Naive thymus-derived CD4-positive, alpha-beta T cell (primary cell): Measurements from ENCODE around the gene TRMT10B. TPM values are rescaled to one million over a fixed set of nuclear protein-coding genes. Genes with fewer than 3 reads are reported as not detected.

Experiments
- ATAC-seq: fragments of 150-1000 bp; cut with Tn5 transposase; 2 replicates; pipeline ENCODE4 v1.10.0; 2021; ENCODE audit warnings: mild to moderate bottlenecking, moderate library complexity
- CTCF ChIA-PET: fragments of 350-600 bp; sonication (Branson Sonifier 250); formaldehyde crosslinking; loops from one replicate; lab custom pipeline; 2021; ENCODE audit warnings: antibody characterized with exemption; lab: Charles Lee
- POLR2A ChIA-PET: fragments of 350-600 bp; sonication (Branson Sonifier 250); formaldehyde crosslinking; loops from one replicate; lab custom pipeline; 2021; ENCODE audit warnings: antibody characterized with exemption, inconsistent platforms; lab: Charles Lee
- DNase-seq, 9 donors: peaks; one replicate each; pipeline versions ENCODE4 v3.0.0 to v3.0.0-alpha.2; 2020 to 2022; ENCODE audit warnings: mixed read lengths in 1 of 9
- H3K27ac ChIP-seq: one replicate; pipeline ENCODE4 v1.7.0; 2013; ENCODE audit warnings: mild to moderate bottlenecking, low read depth, low read length, moderate library complexity
- H3K27me3 ChIP-seq, 2 donors: one replicate each; pipeline ENCODE4 v1.7.0; 2013; ENCODE audit warnings: low read length in 2 of 2, mild to moderate bottlenecking in 2 of 2, moderate library complexity in 2 of 2; ENCODE audit not compliant: control insufficient read depth in 2 of 2, insufficient read depth in 2 of 2
- H3K36me3 ChIP-seq, 3 experiments: 1 replicate in 2 of 3; 2 replicates in 1 of 3; pipeline ENCODE4 v1.7.0; 2013; ENCODE audit warnings: low read length in 3 of 3, mild to moderate bottlenecking in 3 of 3, moderate library complexity in 1 of 3; ENCODE audit not compliant: insufficient read depth in 3 of 3, control insufficient read depth in 2 of 3
- H3K4me1 ChIP-seq, 2 donors: one replicate each; pipeline ENCODE4 v1.7.0; 2013; ENCODE audit warnings: low read length in 2 of 2, mild to moderate bottlenecking in 2 of 2, moderate library complexity in 1 of 2; ENCODE audit not compliant: control insufficient read depth in 2 of 2, insufficient read depth in 2 of 2
- H3K4me3 ChIP-seq: 2 replicates; pipeline ENCODE4 v1.7.0; 2013; ENCODE audit warnings: mild to moderate bottlenecking, low read length
- H3K9me3 ChIP-seq, 3 experiments: 1 replicate in 2 of 3; 2 replicates in 1 of 3; pipeline ENCODE4 v1.7.0; 2013; ENCODE audit warnings: low read length in 3 of 3; ENCODE audit not compliant: control insufficient read depth in 2 of 3
- H3K27ac Mint-ChIP-seq, 9 donors: one replicate each; pipeline ENCODE4 v1.8.0; 2020 to 2022; ENCODE audit warnings: mixed read lengths in 9 of 9, mild to moderate bottlenecking in 8 of 9, moderate library complexity in 5 of 9, inconsistent platforms in 2 of 9
- H3K27me3 Mint-ChIP-seq, 5 donors: one replicate each; pipeline ENCODE4 v1.8.0; 2021 to 2022; ENCODE audit warnings: mixed read lengths in 5 of 5, mild to moderate bottlenecking in 1 of 5
- H3K36me3 Mint-ChIP-seq, 5 donors: one replicate each; pipeline ENCODE4 v1.8.0; 2020 to 2022; ENCODE audit warnings: mixed read lengths in 5 of 5, mild to moderate bottlenecking in 3 of 5, inconsistent platforms in 1 of 5
- H3K4me1 Mint-ChIP-seq, 7 donors: one replicate each; pipeline ENCODE4 v1.8.0; 2020 to 2022; ENCODE audit warnings: mixed read lengths in 7 of 7, mild to moderate bottlenecking in 3 of 7, inconsistent platforms in 1 of 7
- H3K4me3 Mint-ChIP-seq, 10 donors: one replicate each; pipeline ENCODE4 v1.8.0; 2020 to 2022; ENCODE audit warnings: mild to moderate bottlenecking in 10 of 10, mixed read lengths in 10 of 10, moderate library complexity in 6 of 10, inconsistent platforms in 2 of 10
- H3K9me3 Mint-ChIP-seq, 11 donors: one replicate each; pipeline ENCODE4 v1.8.0; 2020 to 2022; ENCODE audit warnings: mixed read lengths in 11 of 11, mild to moderate bottlenecking in 4 of 11, inconsistent platforms in 1 of 11, moderate library complexity in 1 of 11
- intact Hi-C, 2 donors: fragments of 100-400 bp; cut with micrococcal nuclease; formaldehyde crosslinking; loops; one replicate each; pipeline ENCODE4 v1.15.1; 2023
- polyA plus RNA-seq, 2 donors: library from polyadenylated mRNA; unstranded; fragments of 300-500 nt; fragmentation: Illumina TruSeq; gene quantifications; one replicate each; pipeline ENCODE4 v1.2.3, GENCODE V29; 2021
- total RNA-seq, 6 experiments: library from RNA in 5 of 6; stranded (reverse) in 5 of 6; gene quantifications; 1 replicate in 5 of 6; 2 replicates in 1 of 6; pipeline ENCODE4 v1.2.3 and lab custom pipeline; 2021 to 2026

The TRMT10B gene
- total and polyA plus RNA-seq, 7 experiments from 2014 or later: 15.3 to 28.9 (median 18.5) TPM

DNA sequence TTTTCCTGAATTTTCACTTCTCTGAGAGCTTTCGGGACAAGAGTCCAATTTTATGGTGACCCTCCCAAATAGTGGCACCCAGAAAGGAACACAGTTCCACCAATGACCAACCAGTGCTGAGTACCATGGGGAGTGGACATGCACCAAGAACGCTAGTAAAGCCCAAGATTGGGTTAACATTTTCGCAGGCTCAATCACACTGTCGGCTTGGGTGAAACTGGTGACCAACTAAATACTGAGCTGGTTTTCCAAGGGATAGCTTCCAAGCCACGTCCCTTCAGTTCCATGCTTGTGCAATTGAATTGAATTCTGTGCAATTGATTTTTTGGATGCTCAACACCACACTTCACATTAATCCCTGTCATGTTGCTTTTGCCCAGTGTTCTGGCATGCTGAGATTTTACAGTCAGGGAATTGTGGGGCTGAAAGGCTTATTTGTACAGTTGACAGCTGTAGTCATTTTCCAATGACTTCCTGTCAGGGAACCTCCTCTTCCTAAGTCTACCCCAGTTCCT lies 37.6 kb upstream of the TRMT10B start:
- Mint-ChIP-seq H3K36me3 (no peaks in the 10 kb centered on the region), H3K4me1 (no peaks in the 10 kb centered on the region), H3K9me3 (no peaks in the 10 kb centered on the region), H3K4me3 (no peak overlapping the region), H3K27me3 (peaks cover 8 to 17% (median 9%) of the 10 kb centered on the region in 5 donors), H3K27ac (no peak overlapping the region)
- Histone ChIP-seq H3K27me3 (no peaks in the 10 kb centered on the region), H3K36me3 (no peaks in the 10 kb centered on the region), H3K4me3 (no peak overlapping the region), H3K27ac (no peak overlapping the region), H3K4me1 (no peaks in the 10 kb centered on the region), H3K9me3 (no peaks in the 10 kb centered on the region)
- intact Hi-C loops: no loop called here
- ATAC-seq: no peak
- no peak for DNase-seq
- ChIA-PET CTCF (no interaction called here), POLR2A (no interaction called here)

DNA sequence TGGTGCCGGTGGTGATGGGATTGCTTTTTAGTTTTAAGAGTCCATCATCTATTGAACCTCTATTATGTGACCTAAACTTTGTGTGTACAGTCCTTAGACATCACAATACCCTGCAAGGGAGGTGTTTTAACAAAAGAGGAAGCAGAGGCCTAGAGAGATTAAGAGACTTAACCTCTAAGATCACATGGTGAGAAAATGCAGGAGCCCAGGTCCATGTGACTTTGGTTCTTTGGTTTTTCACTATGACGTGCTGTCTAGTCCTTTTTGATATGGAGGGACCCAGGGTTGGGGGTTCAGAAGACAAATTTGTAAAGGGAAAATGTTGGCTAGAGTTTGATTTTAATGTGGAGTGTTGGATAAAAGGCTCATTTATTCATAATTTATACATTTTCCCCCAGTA lies 34.1 kb upstream of the TRMT10B start:
- intact Hi-C loops: no loop called here
- no peaks in the 10 kb centered on the region for H3K9me3 ChIP-seq
- H3K27me3 ChIP-seq: no peaks in the 10 kb centered on the region
- ChIA-PET POLR2A (no interaction called here), CTCF (no interaction called here)
- no peak overlapping the region for H3K4me3 ChIP-seq
- DNase-seq (no peak), ATAC-seq (no peak)
- Mint-ChIP-seq H3K27ac (peak overlapping the region in 1 of 9 donors; percentile 41), H3K9me3 (no peaks in the 10 kb centered on the region), H3K4me1 (no peaks in the 10 kb centered on the region), H3K4me3 (no peak overlapping the region), H3K36me3 (no peaks in the 10 kb centered on the region), H3K27me3 (peaks cover 8 to 13% (median 9%) of the 10 kb centered on the region in 5 donors)
- H3K36me3 ChIP-seq: no peaks in the 10 kb centered on the region
- H3K27ac ChIP-seq: no peak overlapping the region
- H3K4me1 ChIP-seq: no peaks in the 10 kb centered on the region

DNA sequence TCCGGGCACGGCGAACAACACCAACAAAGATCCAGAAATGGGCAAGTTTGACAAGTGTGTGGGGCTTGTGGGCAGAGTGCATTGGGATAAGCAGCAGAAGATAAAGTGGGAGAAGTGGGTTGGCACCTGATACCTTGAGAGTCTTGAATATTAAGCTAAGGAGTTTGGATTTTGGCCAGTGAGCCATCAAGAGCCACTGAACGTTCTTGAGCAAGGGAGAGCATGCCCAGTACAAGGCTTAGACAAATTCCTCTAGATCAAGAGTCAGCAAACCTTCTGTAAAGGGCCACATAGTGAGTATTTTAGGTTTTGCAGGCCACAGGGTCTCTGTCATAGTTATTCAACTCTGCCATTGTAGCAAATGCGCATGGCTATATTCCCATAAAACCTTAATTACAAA lies 26.6 kb upstream of the TRMT10B start:
- no peak overlapping the region for H3K27ac ChIP-seq
- Mint-ChIP-seq H3K27me3 (peaks cover 9 to 19% (median 11%) of the 10 kb centered on the region in 5 donors), H3K4me1 (no peaks in the 10 kb centered on the region), H3K4me3 (no peak overlapping the region), H3K27ac (no peak overlapping the region), H3K9me3 (no peaks in the 10 kb centered on the region), H3K36me3 (no peaks in the 10 kb centered on the region)
- no peak for DNase-seq
- H3K4me3 ChIP-seq: no peak overlapping the region
- no peak for ATAC-seq
- POLR2A ChIA-PET: no interaction called here
- CTCF ChIA-PET: no interaction called here
- intact Hi-C loops: no loop called here
- H3K9me3 ChIP-seq: no peaks in the 10 kb centered on the region
- H3K27me3 ChIP-seq: no peaks in the 10 kb centered on the region
- no peaks in the 10 kb centered on the region for H3K4me1 ChIP-seq
- no peaks in the 10 kb centered on the region for H3K36me3 ChIP-seq

DNA sequence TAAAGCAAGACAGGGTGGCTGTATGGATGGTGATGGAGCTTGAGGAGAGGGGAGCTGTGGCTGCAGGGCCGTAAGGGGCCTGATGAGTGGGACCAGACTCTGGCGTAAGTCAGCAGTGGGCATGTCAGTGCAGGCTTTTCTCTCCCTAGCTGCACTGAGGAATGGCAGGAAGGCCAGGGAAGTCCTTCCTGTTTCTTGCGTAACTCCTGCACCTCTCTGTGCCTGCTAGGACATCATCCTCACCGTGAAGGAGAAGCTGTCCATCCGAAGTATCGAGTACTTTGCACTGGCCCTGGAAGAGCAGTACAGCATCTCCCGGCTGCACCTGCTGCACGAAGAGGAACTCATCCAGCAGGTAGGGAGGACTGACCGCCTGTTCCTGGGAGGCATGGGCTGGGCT lies 24.1 kb upstream of the TRMT10B start:
- Histone ChIP-seq H3K4me1 (no peaks in the 10 kb centered on the region), H3K27me3 (no peaks in the 10 kb centered on the region), H3K27ac (no peak overlapping the region), H3K9me3 (no peaks in the 10 kb centered on the region), H3K4me3 (no peak overlapping the region), H3K36me3 (no peaks in the 10 kb centered on the region)
- no peaks in the 10 kb centered on the region for H3K4me1 Mint-ChIP-seq
- H3K9me3 Mint-ChIP-seq: no peaks in the 10 kb centered on the region
- no peak for DNase-seq
- POLR2A ChIA-PET: interaction anchor here (0.6 kb wide), 1 partner anchor 84 kb away, joined by 3 read pairs; no protein-coding TSS in a partner anchor
- no peak for ATAC-seq
- no peak overlapping the region for H3K27ac Mint-ChIP-seq
- no peaks in the 10 kb centered on the region for H3K36me3 Mint-ChIP-seq
- intact Hi-C loops: no loop called here
- H3K27me3 Mint-ChIP-seq: peaks cover 9 to 32% (median 14%) of the 10 kb centered on the region in 5 donors
- CTCF ChIA-PET: interaction anchor here (0.6 kb wide), 1 partner anchor 67 kb away, joined by 4 read pairs; no protein-coding TSS in a partner anchor
- H3K4me3 Mint-ChIP-seq: no peak overlapping the region

DNA sequence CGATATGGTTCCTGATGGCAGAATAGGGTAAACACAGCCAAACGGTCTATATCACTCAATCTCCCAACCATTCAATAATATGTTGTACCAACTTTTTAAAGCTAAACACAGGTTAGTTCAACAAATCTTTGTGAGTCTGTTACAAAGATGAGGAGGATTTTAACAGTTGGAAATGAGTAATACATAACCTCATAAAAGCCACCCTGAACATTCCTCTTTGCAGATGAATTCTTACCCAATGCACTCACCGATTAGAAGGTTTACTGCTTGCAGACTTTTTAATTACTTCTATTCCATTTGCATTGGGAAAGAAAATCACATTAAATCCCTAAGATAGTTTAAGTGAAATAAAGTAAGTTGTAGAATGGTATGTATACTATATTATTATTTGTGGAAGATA lies 23.3 kb upstream of the TRMT10B start:
- Histone ChIP-seq H3K4me3 (no peak overlapping the region), H3K27ac (no peak overlapping the region), H3K27me3 (no peaks in the 10 kb centered on the region), H3K36me3 (no peaks in the 10 kb centered on the region), H3K4me1 (no peaks in the 10 kb centered on the region), H3K9me3 (no peaks in the 10 kb centered on the region)
- CTCF ChIA-PET: no interaction called here
- Mint-ChIP-seq H3K27me3 (peaks cover 9 to 32% (median 14%) of the 10 kb centered on the region in 5 donors), H3K27ac (no peak overlapping the region), H3K9me3 (no peaks in the 10 kb centered on the region), H3K36me3 (no peaks in the 10 kb centered on the region), H3K4me1 (no peaks in the 10 kb centered on the region), H3K4me3 (no peak overlapping the region)
- POLR2A ChIA-PET: no interaction called here
- no peak for DNase-seq
- intact Hi-C loops: no loop called here
- ATAC-seq: no peak

DNA sequence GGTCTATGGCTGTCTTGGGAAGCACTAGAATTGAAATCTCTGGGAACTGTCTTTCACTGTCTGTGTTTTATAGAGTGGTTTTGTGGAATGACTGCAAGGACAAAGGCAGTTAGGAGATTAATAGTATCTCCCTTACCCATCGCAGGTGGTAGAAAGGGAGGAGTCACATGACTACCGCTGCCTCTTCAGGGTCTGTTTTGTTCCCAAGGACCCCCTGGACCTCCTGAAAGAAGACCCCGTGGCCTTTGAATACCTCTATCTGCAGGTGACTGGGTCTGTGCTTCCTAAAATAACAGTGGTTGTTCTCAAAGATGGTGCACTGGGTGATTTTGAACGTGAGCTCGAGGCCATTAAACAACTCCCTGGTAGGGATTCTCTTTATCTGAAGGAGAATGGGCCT lies 22.8 kb upstream of the TRMT10B start:
- intact Hi-C loops: no loop called here
- Mint-ChIP-seq H3K4me3 (no peak overlapping the region), H3K36me3 (no peaks in the 10 kb centered on the region), H3K4me1 (no peaks in the 10 kb centered on the region), H3K9me3 (no peaks in the 10 kb centered on the region), H3K27me3 (peaks cover 9 to 32% (median 14%) of the 10 kb centered on the region in 5 donors), H3K27ac (no peak overlapping the region)
- Histone ChIP-seq H3K9me3 (no peaks in the 10 kb centered on the region), H3K4me3 (no peak overlapping the region), H3K36me3 (no peaks in the 10 kb centered on the region), H3K27ac (no peak overlapping the region), H3K27me3 (no peaks in the 10 kb centered on the region), H3K4me1 (no peaks in the 10 kb centered on the region)
- DNase-seq: no peak
- ChIA-PET CTCF (no interaction called here), POLR2A (no interaction called here)
- no peak for ATAC-seq

DNA sequence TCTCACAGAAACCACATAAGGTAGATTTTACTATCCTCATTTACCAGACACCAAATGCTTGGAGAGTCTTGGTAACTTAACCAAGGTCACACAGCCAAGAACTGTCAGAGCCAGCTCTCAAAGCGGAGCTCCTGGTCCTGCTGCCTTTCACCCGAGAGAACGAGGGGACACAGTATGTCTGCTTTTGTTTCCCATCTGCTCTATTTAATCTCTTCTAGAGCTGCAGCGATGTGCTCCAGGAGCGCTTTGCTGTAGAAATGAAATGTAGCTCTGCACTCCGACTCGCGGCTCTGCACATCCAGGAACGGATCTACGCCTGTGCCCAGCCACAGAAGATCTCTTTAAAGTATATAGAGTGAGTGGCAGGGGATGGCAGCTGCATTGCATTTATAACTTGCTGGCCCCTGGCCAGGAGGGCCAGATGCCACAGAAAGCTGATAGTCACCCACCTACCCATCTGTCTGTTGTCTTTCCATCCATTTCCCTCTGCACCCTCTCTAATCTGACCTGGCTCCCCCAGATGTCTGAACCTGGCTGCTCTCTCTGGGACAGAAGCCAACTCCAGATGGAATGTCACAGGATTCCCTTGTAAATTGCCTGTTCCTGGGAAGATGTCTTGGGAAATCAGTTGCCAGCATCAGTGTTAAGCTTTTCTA lies 21.4 kb upstream of the TRMT10B start:
- no peaks in the 10 kb centered on the region for H3K27me3 ChIP-seq
- intact Hi-C loops: no loop called here
- peaks cover 2 to 27% (median 11%) of the 10 kb centered on the region in 5 donors for H3K27me3 Mint-ChIP-seq
- H3K9me3 ChIP-seq: no peaks in the 10 kb centered on the region
- no peaks in the 10 kb centered on the region for H3K36me3 ChIP-seq
- no peaks in the 10 kb centered on the region for H3K36me3 Mint-ChIP-seq
- H3K4me3 Mint-ChIP-seq: no peak overlapping the region
- POLR2A ChIA-PET: no interaction called here
- no peak overlapping the region for H3K4me3 ChIP-seq
- H3K27ac Mint-ChIP-seq: no peak overlapping the region
- H3K9me3 Mint-ChIP-seq: no peaks in the 10 kb centered on the region
- no peak overlapping the region for H3K27ac ChIP-seq
- H3K4me1 Mint-ChIP-seq: no peaks in the 10 kb centered on the region
- ATAC-seq (no peak), DNase-seq (no peak)
- CTCF ChIA-PET: no interaction called here
- no peaks in the 10 kb centered on the region for H3K4me1 ChIP-seq
